ENCODE measurements around the gene PALS1.
A peak's percentile ranks its signal among the peaks of the same experiment; 100 is the strongest.

PALS1 gene

GRCh38 chr14:67241411-67242167 lies at the start of gene PALS1:
TSS of gene PALS1 (plus strand) at chr14:67241435. CDS start at chr14:67279171, 37,736 bp downstream.
- DNase-seq, result peak; percentile 16

DNA sequence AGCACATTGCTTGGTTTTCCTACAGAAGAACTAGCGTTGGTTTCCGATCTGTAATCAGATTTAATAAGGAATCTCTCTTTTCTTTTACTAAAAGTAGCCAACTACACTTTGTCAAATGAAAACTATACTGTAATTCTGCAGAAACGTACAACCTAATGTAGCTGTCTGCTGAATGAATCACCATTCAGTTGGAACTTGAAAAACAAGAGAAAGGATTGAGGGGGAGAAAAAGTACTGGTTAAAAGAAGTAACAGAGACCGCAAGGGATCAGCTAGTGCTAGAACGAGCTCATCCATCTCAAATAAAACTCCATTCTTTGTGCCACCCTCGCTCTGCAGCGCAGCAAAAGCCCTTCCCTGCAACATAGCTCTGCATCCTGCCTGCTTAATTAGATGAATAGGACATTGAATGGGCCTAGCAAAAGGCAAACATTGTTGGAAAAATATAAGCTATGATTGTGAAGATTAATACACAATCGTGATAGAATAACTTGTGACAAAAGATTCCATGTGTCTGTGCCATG lies 49.4 kb upstream of the PALS1 start:
- no peak for DNase-seq

GRCh38 chr14:67192366-67192765 lies 48.9 kb upstream of the PALS1 start:
- no peak for DNase-seq

- DNase-seq, result no peak
Observed at GRCh38 chr14:67195279-67195678, 46.0 kb upstream of the PALS1 start.

GRCh38 chr14:67199016-67199415 lies 42.2 kb upstream of the PALS1 start:
- DNase-seq, result no peak

GRCh38 chr14:67207810-67208209 lies 33.4 kb upstream of the PALS1 start:
- no peak for DNase-seq

- no peak for DNase-seq
Observed at GRCh38 chr14:67218126-67218525, 23.1 kb upstream of the PALS1 start.

- no peak for DNase-seq
Observed at GRCh38 chr14:67221248-67221981, 19.8 kb upstream of the PALS1 start.

- DNase-seq, result no peak
Observed at GRCh38 chr14:67221982-67222328, 19.3 kb upstream of the PALS1 start.

GRCh38 chr14:67225523-67225922 lies 15.7 kb upstream of the PALS1 start:
- DNase-seq, result no peak

GRCh38 chr14:67228325-67228984 lies 12.8 kb upstream of the PALS1 start:
- DNase-seq, result no peak

DNA sequence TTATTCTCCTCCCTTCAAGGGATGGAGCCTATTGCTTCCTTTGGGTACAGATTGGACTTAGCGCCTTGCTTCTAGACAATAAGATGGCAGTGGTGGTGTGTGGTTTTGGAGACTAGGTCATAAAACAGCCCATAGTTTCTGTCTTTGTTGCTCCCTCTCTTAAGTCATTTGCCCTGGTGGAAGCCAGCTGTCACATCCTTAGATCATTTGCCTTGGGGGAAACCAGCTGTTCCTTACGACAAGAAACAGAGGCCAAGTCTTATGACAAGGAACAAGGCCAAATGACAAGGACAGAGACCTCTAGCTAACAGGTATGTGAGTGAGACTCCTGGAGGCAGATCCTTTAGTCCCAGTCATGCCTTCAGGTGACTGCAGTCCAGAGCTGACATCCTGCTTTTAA lies 9.2 kb upstream of the PALS1 start:
- DNase-seq, result no peak

GRCh38 chr14:67232621-67233020 lies 8.6 kb upstream of the PALS1 start:
- DNase-seq, result no peak

DNA sequence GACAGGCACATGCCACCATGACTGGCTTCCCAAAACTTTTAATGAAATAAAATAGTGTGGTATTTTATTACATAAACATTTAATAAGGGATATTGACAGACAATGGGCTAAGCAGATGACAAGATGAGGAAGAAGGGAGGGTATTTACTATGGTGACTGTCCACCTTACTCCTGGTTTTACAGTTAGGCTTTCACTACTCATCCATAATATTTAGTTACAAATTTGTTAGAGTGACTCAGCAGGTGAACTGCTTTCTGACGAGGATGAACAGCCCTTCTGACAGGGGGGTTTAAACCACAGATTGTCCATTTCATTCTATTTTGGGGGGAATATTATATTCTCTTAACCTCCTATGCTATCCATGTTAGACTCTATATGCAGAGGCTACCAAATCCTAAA lies 3.6 kb upstream of the PALS1 start:
- DNase-seq, result no peak

DNA sequence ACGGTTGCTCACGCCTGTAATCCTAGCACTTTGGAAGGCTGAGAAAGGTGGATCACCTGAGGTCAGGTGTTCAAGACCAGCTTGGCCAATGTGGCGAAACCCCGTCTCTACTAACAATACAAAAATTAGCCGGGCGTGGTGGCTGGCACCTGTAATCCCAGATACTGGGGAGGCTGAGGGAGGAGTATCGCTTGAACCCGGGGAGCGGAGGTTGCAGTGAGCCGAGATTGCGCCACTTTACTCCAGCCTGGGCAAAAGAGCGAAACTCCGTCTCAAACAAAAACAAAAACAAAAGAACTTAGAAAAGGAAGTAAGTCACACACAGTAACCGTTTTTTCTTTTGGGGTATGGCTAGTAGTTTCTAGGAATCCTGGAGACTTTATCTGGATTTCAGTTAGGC lies 1.7 kb upstream of the PALS1 start:
- DNase-seq, result no peak

- no peak for DNase-seq
Observed at GRCh38 chr14:67240168-67240932, 885 bp upstream of the PALS1 start.

GRCh38 chr14:67240978-67241410 lies 241 bp upstream of the PALS1 start:
- peak; percentile 23 for DNase-seq

GRCh38 chr14:67242168-67242420 lies 859 bp downstream of the PALS1 start:
- DNase-seq, result no peak

- no peak for DNase-seq
Observed at GRCh38 chr14:67245104-67245503, 3.9 kb downstream of the PALS1 start.

DNA sequence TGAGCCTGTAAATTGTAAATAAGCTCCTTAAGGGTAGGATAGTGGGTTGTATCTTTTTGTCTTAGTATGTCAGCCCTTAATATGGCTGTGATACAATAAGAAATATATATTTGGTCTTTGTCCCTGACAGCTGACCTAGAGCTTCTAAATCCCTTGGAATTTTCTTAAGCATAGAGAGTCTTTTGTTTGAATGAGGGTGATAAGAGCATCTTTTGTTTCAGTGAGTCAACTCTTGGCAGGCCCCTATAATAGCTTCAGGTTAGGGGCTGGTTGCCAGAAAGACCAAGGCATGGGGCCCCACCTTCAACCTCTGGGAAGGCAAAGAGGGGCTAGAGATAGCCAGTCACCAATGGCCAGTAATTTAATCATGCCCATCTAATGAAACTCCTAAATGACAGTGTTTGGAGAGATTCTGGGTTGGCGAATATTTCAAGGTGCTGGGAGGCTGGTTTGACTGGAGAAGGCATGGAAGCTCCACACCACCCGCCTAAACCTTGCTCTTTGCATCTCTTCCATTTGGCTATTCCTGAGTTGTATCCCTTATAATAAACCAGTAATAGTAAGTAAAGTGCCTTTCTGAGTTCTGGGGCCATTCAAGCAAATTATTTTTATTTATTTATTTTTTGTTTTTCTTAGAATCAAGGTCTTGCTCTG lies 10.5 kb downstream of the PALS1 start:
- no peak for DNase-seq

DNA sequence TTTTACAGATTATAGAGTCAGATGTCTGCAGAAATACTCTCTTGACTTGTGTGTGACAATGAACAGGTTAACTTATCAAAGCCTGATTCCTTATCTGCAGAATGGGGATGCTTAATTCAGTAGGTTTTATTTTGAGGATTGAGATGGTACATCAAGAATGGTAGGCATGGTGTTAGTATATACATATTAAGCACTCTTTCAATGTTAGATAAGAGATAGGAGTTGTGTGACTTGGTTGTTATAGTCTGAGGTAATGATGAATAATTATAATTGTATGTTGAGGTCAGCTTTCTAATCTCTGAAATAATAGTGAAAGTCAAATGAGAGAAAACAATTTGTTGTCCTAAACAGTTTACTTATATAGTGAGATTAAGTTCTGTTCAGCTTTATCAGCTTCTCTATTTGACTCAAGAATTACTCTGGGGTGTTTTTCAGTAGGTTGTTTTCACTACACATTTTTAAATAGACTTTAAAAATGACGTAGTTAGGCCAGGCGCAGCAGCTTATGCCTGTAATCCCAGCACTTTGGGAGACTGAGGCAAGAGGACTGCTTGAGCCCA lies 11.9 kb downstream of the PALS1 start:
- DNase-seq, result no peak

- DNase-seq, result no peak
Observed at GRCh38 chr14:67257906-67258305, 16.7 kb downstream of the PALS1 start.

All from NCI-H1417 treated with DMSO at 0.1 percent for 48 hours (cell line).